WTC11 (cell line): ENCODE measurements around the gene TMED3.

Experiments used
- TF ChIP-seq, protein P1 (sequence below): fragments of 250-450 bp; sonication (Bioruptor Pico); IDR thresholded peaks from 2 replicates; pipeline ENCODE4 v1.9.0; 2021; ENCODE audit warnings: mild to moderate bottlenecking
- TF ChIP-seq, protein P2 (sequence below): sonication (generic); formaldehyde crosslinking; conservative IDR thresholded peaks from 2 replicates; pipeline ENCODE4 v1.8.1; 2023; ENCODE audit warnings: mild to moderate bottlenecking, low read depth, missing genetic modification reagents, moderate library complexity

DNA sequence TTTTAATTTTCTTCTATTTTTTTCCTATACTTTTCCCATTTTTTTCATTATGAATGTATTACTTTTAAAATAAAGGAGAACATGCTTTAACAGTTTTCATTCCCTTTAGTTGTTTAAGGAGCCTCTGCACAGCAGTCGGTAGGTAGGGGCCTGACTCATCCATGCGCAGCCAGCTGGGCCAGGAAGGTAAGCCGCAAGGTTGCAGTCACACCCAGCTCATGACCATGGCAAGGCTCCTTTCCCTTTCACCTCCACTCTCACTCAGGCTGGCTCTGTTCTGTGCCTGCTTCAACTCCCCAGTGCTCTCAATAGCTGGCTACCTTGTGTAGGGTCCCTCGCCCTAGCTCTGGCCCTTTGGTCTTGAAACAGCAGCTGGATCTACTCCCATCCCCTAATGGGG is 45.7 kb upstream of the TMED3 start:
- TF ChIP-seq, protein P1, sequence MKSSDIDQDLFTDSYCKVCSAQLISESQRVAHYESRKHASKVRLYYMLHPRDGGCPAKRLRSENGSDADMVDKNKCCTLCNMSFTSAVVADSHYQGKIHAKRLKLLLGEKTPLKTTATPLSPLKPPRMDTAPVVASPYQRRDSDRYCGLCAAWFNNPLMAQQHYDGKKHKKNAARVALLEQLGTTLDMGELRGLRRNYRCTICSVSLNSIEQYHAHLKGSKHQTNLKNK (CRISPR knock-in tag) = no peak
- TF ChIP-seq, protein P2, sequence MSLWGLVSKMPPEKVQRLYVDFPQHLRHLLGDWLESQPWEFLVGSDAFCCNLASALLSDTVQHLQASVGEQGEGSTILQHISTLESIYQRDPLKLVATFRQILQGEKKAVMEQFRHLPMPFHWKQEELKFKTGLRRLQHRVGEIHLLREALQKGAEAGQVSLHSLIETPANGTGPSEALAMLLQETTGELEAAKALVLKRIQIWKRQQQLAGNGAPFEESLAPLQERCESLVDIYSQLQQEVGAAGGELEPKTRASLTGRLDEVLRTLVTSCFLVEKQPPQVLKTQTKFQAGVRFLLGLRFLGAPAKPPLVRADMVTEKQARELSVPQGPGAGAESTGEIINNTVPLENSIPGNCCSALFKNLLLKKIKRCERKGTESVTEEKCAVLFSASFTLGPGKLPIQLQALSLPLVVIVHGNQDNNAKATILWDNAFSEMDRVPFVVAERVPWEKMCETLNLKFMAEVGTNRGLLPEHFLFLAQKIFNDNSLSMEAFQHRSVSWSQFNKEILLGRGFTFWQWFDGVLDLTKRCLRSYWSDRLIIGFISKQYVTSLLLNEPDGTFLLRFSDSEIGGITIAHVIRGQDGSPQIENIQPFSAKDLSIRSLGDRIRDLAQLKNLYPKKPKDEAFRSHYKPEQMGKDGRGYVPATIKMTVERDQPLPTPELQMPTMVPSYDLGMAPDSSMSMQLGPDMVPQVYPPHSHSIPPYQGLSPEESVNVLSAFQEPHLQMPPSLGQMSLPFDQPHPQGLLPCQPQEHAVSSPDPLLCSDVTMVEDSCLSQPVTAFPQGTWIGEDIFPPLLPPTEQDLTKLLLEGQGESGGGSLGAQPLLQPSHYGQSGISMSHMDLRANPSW = no peak
